ENCODE results near the gene NDFIP2. TPM values are rescaled to one million over a fixed set of nuclear protein-coding genes. Genes with fewer than 3 reads are reported as not detected.
"Not testable (repeated sequence)": the region's sequence is repeated elsewhere in the genome, so short reads cannot be mapped to it uniquely, and the experiment has no call there.

NDFIP2 gene
- total and polyA plus RNA-seq, 2 donors: 15.7 to 49.3 TPM

DNA sequence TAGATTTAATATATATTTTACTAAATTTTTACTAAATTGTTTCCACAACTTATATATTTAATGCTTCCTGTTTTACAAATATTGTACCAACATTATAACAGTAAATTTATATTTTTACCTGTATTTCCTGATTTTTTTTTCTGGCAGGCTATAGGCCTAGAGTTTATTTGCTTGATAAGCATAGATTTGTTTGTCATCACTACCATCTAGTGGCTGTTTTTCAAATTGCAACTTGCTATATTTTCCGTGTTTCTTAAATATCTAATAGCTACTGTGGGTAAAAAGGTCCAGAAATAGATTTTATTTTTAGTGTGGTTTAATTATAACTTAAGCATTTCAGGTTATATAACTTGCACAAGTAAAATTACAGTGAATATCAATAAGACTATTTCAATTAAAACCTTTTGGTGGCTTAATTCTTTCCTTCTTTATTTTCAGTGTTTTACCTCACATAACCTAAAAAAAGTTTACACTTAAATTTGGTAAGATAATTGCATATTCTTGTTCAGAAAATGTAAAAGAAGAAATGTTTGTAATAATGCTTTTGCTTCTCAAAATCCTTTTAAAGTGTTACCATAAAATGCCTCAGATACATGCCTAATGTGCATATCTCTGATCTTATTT lies 60.6 kb downstream of the NDFIP2 start:
- no peak overlapping the region for H3K4me3 ChIP-seq (ENCODE audit: low read depth, low read length)
- peak; percentile 47 for DNase-seq (ENCODE audit: extremely low spot score)
- no peak overlapping the region for H3K27ac ChIP-seq (ENCODE audit: low read depth)
- H3K4me1 ChIP-seq (ENCODE audit: insufficient read depth): no peaks in the 10 kb centered on the region
- WGBS: 4% methylated on average over 1 of the region's 1 CpG
- H3K36me3 ChIP-seq (ENCODE audit: insufficient read depth): no peaks in the 10 kb centered on the region

DNA sequence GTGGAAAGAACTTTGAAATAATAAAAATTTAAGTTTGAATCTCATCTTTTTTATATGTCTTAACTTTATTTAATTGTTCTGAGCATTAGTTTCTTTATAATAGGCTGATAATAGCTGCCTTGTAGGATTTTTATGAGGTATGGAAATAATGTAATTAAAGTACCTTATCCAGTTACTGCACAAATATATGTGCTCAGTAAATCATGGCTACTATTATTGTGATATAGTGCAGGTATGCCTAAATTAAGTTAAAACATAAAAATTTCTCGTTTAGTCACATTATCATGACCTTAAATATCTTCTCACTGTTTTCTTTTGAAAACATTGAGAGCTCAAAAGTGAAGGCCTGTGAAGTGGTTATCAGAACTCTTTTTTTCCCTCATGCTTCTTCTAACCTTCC lies 62.9 kb downstream of the NDFIP2 start:
- 85% methylated on average over 1 of the region's 1 CpG for WGBS

DNA sequence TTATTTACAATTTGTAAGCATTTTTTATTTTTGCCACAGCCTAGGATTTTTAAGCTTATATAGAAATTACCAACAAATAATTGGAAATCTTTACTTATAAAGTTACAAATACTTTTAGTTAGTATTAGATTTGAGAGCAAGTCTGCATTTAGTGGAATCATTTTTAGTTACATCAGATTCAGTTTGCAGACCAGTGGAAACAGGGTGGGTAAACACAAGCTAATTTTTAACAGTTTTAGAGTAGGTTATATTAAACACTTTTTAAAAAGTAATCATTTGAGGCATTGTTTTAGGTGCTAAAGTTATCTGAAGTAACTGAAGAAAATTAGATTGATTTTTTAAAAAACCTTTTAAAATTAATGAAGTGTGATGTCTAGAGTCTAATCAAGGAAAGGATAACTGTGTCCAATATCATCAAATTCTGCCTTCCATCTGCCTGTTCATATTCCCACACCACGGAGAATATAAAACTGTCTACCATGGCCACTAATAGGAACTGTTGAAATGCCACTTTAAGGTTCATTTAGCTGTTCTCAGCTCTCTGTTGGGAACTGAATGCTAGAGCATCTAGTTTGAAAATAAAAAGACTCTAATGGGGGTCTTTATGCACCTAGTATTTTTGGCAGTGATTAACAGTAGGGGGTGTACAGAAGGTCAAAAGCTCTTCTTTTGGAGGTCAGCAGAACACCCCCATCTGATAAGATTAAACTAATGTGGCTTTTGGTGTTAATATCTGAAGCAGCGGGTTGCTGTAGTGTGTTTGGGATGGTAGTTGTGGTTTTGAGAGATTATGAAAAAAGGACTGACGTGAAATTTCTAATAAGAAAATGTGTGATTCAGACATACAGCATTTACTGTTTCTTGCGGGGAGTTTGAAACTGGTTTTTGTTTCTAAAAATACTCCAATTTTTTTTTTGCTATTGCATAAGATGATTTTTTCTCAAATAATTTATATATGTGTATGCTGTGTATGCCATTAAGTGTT lies 66.5 kb downstream of the NDFIP2 start:
- WGBS: 88% methylated on average over 4 of the region's 4 CpGs
- no peaks in the 10 kb centered on the region for H3K4me1 ChIP-seq (ENCODE audit: insufficient read depth)
- H3K27ac ChIP-seq (ENCODE audit: low read depth): no peak overlapping the region
- no peaks in the 10 kb centered on the region for H3K36me3 ChIP-seq (ENCODE audit: insufficient read depth)
- no peak for DNase-seq (ENCODE audit: extremely low spot score)
- H3K4me3 ChIP-seq (ENCODE audit: low read depth, low read length): no peak overlapping the region

More for the DNA sequence above, 62.9 kb downstream of the NDFIP2 start:
- Histone ChIP-seq H3K4me1 (ENCODE audit: insufficient read depth) (no peaks in the 10 kb centered on the region), H3K4me3 (ENCODE audit: low read depth, low read length) (no peak overlapping the region), H3K27ac (ENCODE audit: low read depth) (no peak overlapping the region), H3K36me3 (ENCODE audit: insufficient read depth) (no peaks in the 10 kb centered on the region)
- DNase-seq (ENCODE audit: extremely low spot score): no peak

DNA sequence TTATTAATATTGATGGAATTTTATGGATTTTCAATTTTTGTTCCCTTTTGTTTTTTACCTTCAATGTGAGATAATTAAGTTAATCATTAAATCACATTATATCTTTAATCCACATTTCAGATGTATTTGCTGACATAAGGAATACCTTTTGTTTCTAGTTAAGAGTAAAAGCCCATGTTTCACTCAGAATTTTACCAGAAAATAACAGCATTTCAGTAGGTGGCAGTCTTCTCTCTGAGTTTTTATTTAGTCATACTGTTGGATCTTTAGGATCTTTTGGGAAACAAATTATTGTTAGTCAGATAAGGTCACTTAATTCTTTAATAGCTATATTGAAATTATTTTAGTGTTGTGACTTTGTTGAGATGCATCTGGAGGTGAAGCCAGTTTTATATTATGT lies 67.9 kb downstream of the NDFIP2 start:
- Histone ChIP-seq H3K36me3 (ENCODE audit: insufficient read depth) (no peaks in the 10 kb centered on the region), H3K4me1 (ENCODE audit: insufficient read depth) (no peaks in the 10 kb centered on the region), H3K27ac (ENCODE audit: low read depth) (no peak overlapping the region), H3K4me3 (ENCODE audit: low read depth, low read length) (no peak overlapping the region)
- DNase-seq (ENCODE audit: extremely low spot score): no peak

DNA sequence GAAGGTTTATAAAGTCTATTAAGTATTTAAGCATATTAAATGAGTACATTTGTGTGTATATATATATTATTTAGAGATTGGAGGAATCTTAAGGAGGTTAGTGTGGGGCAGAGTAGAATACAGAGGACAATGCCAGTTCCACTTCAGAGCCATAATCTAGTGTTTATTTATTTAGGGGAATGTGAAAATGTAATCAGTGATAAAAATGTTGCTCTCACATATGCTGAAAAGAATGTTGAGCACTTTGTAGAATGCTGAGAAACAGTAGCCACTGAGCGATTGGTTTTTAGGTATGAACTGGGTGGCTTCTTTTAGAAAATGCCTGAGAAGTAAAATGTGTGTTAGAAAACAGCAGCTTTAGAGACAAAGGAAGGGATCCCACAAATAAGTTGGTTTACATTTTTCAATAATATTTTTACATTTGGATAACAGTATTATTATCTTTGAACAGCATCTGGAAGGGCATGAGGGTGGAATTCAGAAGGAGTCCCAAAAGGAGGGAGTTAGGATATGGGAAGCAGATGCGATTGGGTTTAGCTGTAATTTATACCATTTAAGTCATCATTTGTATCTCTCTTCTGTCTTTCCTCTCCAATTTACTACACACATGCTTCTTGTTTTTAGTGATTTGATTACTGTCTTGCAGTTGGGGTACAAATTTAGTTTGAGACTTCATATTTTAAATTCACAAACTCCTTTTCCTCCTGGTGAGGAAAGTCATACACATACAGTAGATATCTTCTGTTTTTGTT lies 68.6 kb downstream of the NDFIP2 start:
- no peaks in the 10 kb centered on the region for H3K36me3 ChIP-seq (ENCODE audit: insufficient read depth)
- H3K27ac ChIP-seq (ENCODE audit: low read depth): no peak overlapping the region
- DNase-seq (ENCODE audit: extremely low spot score): no peak
- WGBS: 51% methylated on average over 2 of the region's 2 CpGs
- no peaks in the 10 kb centered on the region for H3K4me1 ChIP-seq (ENCODE audit: insufficient read depth)
- no peak overlapping the region for H3K4me3 ChIP-seq (ENCODE audit: low read depth, low read length)

DNA sequence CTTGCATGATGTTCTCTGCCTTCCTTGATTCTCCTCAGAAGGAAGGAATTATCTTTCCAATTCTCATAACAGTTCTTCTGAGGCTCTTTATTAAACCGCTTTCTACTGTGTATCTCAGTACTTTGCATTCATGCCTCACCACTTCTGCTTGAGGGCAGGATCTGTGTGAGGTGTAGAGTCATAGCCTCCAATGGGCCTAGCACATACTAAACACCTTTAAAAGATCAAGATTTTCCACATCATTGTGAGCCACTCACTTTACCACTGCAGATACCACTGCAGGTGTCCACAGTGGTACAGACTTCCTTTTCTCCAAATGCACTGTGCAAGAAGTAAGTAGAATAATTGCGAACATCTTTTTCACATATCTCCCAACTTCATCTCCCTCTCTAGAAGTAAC lies 76.7 kb downstream of the NDFIP2 start:
- DNase-seq (ENCODE audit: extremely low spot score): no peak
- H3K4me3 ChIP-seq (ENCODE audit: low read depth, low read length): no peak overlapping the region
- no peaks in the 10 kb centered on the region for H3K4me1 ChIP-seq (ENCODE audit: insufficient read depth)
- 99% methylated on average over 2 of the region's 2 CpGs for WGBS
- no peak overlapping the region for H3K27ac ChIP-seq (ENCODE audit: low read depth)
- H3K36me3 ChIP-seq (ENCODE audit: insufficient read depth): no peaks in the 10 kb centered on the region

- 90% methylated on average over 2 of the region's 2 CpGs for WGBS
- Histone ChIP-seq H3K27ac (ENCODE audit: low read depth) (no peak overlapping the region), H3K4me3 (ENCODE audit: low read depth, low read length) (no peak overlapping the region), H3K36me3 (ENCODE audit: insufficient read depth) (no peaks in the 10 kb centered on the region), H3K4me1 (ENCODE audit: insufficient read depth) (no peaks in the 10 kb centered on the region)
- DNase-seq (ENCODE audit: extremely low spot score): no peak
Measured at GRCh38 chr13:79560954-79561353, 80.0 kb downstream of the NDFIP2 start.

DNA sequence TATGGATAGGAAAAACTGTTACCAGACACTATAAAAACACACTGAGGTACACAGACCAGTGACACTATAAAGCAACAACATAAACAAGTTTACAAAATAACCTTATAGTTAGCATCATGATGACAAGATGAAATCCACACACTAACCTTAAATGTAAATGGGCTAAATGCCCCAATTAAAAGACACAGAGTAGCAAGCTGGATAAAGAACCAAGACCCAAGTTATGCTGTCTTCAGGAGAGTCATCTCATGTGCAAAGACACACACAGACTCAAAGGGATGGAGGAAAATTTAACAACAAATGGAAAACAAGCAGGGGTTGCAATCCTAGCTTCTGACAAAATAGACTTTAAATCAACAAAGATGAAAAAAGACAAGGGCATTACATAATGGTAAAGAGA lies 81.6 kb downstream of the NDFIP2 start:
- Histone ChIP-seq H3K36me3 (ENCODE audit: insufficient read depth) (no peaks in the 10 kb centered on the region), H3K27ac (ENCODE audit: low read depth) (no peak overlapping the region), H3K4me1 (ENCODE audit: insufficient read depth) (no peaks in the 10 kb centered on the region), H3K4me3 (ENCODE audit: low read depth, low read length) (no peak overlapping the region)
- DNase-seq (ENCODE audit: extremely low spot score): no peak

DNA sequence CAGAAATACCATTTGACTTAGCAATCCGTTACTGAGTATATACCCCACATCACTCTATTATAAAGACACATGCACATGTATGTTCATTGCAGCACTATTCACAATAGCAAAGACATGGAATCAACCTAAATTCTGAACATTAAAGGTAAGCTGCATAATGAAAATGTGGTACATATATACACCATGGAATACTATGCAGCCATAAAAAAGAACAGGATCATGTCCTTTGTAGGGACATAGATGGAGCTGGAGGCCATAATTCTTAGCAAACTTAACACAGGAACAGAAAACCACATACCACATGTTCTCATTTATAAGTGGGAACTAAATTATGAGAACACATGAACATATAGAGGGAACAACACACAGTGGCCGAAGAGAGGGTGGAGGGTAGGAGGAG lies 85.2 kb downstream of the NDFIP2 start:
- no peak for DNase-seq (ENCODE audit: extremely low spot score)
- 98% methylated on average over 2 of the region's 2 CpGs for WGBS
- Histone ChIP-seq H3K27ac (ENCODE audit: low read depth) (no peak overlapping the region), H3K4me1 (ENCODE audit: insufficient read depth) (no peaks in the 10 kb centered on the region), H3K36me3 (ENCODE audit: insufficient read depth) (no peaks in the 10 kb centered on the region), H3K4me3 (ENCODE audit: low read depth, low read length) (no peak overlapping the region)

GRCh38 chr13:79571147-79571546 lies 90.2 kb downstream of the NDFIP2 start:
- Histone ChIP-seq H3K36me3 (ENCODE audit: insufficient read depth) (no peaks in the 10 kb centered on the region), H3K4me3 (ENCODE audit: low read depth, low read length) (no peak overlapping the region), H3K4me1 (ENCODE audit: insufficient read depth) (no peaks in the 10 kb centered on the region), H3K27ac (ENCODE audit: low read depth) (no peak overlapping the region)
- WGBS: 33% methylated on average over 1 of the region's 1 CpG
- no peak for DNase-seq (ENCODE audit: extremely low spot score)

GRCh38 chr13:79573892-79574291 lies 92.9 kb downstream of the NDFIP2 start:
- H3K4me1 ChIP-seq (ENCODE audit: insufficient read depth); H3K27ac ChIP-seq (ENCODE audit: low read depth); DNase-seq (ENCODE audit: extremely low spot score); H3K4me3 ChIP-seq (ENCODE audit: low read depth, low read length); H3K36me3 ChIP-seq (ENCODE audit: insufficient read depth): not testable (repeated sequence)

- Histone ChIP-seq H3K27ac (ENCODE audit: low read depth) (no peak overlapping the region), H3K4me3 (ENCODE audit: low read depth, low read length) (no peak overlapping the region), H3K36me3 (ENCODE audit: insufficient read depth) (no peaks in the 10 kb centered on the region), H3K4me1 (ENCODE audit: insufficient read depth) (peaks cover 3% of the 10 kb centered on the region)
- 50% methylated on average over 4 of the region's 4 CpGs for WGBS
- no peak for DNase-seq (ENCODE audit: extremely low spot score)
Measured at GRCh38 chr13:79581870-79582315, 100.9 kb downstream of the NDFIP2 start.

GRCh38 chr13:79582896-79583295 lies 101.9 kb downstream of the NDFIP2 start:
- H3K27ac ChIP-seq (ENCODE audit: low read depth): no peak overlapping the region
- DNase-seq (ENCODE audit: extremely low spot score): no peak
- WGBS: 99% methylated on average over 1 of the region's 1 CpG
- H3K36me3 ChIP-seq (ENCODE audit: insufficient read depth): no peaks in the 10 kb centered on the region
- H3K4me3 ChIP-seq (ENCODE audit: low read depth, low read length): no peak overlapping the region
- peaks cover 3% of the 10 kb centered on the region for H3K4me1 ChIP-seq (ENCODE audit: insufficient read depth)

DNA sequence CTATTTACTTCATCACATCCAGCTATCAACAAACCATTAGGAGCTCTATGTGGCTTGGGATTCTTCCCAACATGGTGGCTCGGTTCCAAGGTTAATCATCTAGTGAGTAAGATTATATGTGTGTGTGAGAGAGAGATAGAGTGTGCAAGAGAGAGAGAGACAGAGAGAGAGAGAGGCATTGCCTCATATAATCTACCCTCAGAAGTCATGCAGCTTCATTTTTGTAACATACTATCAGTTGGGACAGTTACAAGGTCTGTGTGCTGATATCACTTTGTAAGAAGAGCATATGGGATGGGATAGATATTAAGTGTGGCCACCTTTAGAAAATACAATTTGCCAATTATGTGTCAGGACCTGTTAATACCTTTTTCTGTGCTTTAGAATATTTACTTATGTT lies 104.1 kb downstream of the NDFIP2 start:
- 69% methylated on average over 1 of the region's 1 CpG for WGBS
- H3K27ac ChIP-seq (ENCODE audit: low read depth): no peak overlapping the region
- no peak for DNase-seq (ENCODE audit: extremely low spot score)
- H3K36me3 ChIP-seq (ENCODE audit: insufficient read depth): no peaks in the 10 kb centered on the region
- H3K4me1 ChIP-seq (ENCODE audit: insufficient read depth): peaks cover 3% of the 10 kb centered on the region
- no peak overlapping the region for H3K4me3 ChIP-seq (ENCODE audit: low read depth, low read length)
